ENCODE measurements around the gene PDHX. TPM values are rescaled to one million over a fixed set of nuclear protein-coding genes. Genes with fewer than 3 reads are reported as not detected.

PDHX gene
- total RNA-seq, 1 donor from 2014 or later = 27.1 TPM

Small RNAs within 50 kb of the gene (small RNA-seq; reads per million reads assigned to genes)
- not detected for gene MIR1343

Other genes with a start within 250 kb of the PDHX start
- 17.2 TPM for gene APIP, start 239 bp upstream of the PDHX start, total RNA-seq
- gene CD44, start 222.6 kb downstream of the PDHX start, total RNA-seq = 133 TPM